Activated gamma-delta T cell treated with anti-CD3 and anti-CD28 coated beads, Interleukin-2, amount 50 U/mL, for 16 hours (primary cell): Measurements from ENCODE around the gene RABEP2.
"Not testable (repeated sequence)": the region's sequence is repeated elsewhere in the genome, so short reads cannot be mapped to it uniquely, and the experiment has no call there.

Experiments
- DNase-seq: peaks from one replicate; pipeline ENCODE4 v3.0.0-alpha.2; 2020; ENCODE audit warnings: low read depth

Gene RABEP2

GRCh38 chr16:28932339-28933141 is 7.5 kb upstream of the RABEP2 start:
- no peak for DNase-seq

DNA sequence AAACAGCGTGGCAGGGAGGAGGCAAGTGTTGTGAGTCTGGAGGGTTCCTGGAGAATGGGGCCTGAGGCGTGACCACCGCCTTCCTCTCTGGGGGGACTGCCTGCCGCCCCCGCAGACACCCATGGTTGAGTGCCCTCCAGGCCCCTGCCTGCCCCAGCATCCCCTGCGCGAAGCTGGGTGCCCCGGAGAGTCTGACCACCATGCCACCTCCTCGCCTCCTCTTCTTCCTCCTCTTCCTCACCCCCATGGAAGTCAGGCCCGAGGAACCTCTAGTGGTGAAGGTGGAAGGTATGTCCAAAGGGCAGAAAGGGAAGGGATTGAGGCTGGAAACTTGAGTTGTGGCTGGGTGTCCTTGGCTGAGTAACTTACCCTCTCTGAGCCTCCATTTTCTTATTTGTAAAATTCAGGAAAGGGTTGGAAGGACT is 6.8 kb upstream of the RABEP2 start, which contains the start of gene CD19:
CD19 (plus strand) TSS at position 171 of the 425 bp plus-strand sequence; CDS start at position 201, 30 bp downstream.
- DNase-seq = no peak

DNA sequence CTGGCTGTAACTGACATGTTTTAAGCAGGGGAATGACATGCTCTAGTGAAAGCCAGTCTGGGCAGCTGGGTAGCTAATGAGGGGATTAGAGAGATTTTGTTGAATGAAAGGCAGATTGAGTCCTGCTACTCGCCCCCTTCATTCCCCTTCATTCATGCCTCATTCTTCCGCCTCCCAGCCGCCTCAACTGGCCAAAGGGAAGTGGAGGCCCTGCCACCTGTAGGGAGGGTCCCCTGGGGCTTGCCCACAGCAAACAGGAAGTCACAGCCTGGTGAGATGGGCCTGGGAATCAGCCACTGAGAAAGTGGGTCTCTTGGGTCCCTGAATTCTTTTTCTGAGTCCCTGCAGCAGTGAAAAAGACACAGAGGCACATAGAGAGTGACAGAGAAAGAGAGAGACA is 5.6 kb upstream of the RABEP2 start:
- no peak for DNase-seq

- DNase-seq = no peak
Observed at GRCh38 chr16:28930203-28930602, 5.2 kb upstream of the RABEP2 start.

DNA sequence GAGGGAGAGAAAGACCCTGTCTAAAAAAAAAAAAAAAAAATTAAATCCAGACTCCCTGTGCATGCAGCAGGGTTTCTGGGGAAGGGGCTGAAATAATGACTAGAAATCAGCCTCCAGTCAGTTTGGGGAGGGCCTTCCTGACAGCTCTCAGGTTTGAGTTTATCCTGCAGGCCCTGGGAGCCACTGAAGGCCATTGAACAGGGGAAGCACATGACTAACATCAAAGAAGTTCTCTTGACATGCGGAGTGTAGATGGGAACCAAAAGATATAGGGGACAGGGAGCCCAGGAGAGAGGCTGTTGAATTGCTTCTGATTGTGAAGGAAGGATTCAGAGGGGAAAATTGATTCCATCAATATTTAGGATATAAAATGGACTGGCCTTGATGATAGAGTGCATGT is 2.8 kb upstream of the RABEP2 start:
- no peak for DNase-seq

- not testable (repeated sequence) for DNase-seq
Observed at GRCh38 chr16:28926284-28926683, 1.2 kb upstream of the RABEP2 start.

DNA sequence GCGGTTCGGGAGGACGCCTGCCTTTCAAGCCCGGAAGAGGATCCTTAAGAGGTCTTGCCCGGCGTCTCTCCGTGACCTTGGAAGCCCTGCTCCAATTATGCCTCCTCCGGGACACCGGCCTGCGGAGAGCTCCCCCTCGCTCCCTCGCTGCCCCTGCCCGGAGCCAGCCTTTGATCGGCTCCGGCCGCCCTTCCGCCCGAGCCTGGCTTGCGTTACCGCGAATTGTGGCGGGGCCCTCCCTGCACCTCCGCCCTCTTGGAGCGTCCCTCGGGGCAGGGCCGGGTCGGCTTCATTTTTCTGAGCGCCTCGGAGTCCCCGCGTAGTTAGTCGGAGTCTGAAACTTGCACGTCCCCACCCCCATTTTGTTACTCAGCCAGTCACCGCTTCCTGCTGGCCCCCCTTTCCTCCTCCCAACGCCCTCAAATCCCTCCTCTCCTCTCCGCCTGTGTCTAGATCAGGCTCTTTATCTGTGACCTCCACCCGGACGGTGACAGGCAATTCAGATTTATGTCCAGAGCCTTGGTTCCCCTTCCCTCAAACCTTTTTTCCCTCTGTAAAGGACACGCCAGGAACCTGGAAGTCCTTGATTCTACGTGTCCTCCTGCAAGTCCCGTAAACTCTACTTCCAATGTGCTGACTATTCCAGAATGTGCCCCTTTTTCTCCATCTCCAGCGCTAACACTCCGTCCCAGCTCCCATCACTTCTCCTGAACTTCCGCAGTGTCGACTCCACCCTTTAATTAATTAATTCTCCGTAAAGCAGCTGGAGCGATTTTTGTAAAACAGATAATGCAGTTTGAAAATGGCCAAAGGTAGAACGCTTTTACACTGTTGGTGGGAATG is 569 bp upstream of the RABEP2 start:
- DNase-seq = peak; percentile 74

- no peak for DNase-seq
Observed at GRCh38 chr16:28924399-28924761, 658 bp downstream of the RABEP2 start.

DNA sequence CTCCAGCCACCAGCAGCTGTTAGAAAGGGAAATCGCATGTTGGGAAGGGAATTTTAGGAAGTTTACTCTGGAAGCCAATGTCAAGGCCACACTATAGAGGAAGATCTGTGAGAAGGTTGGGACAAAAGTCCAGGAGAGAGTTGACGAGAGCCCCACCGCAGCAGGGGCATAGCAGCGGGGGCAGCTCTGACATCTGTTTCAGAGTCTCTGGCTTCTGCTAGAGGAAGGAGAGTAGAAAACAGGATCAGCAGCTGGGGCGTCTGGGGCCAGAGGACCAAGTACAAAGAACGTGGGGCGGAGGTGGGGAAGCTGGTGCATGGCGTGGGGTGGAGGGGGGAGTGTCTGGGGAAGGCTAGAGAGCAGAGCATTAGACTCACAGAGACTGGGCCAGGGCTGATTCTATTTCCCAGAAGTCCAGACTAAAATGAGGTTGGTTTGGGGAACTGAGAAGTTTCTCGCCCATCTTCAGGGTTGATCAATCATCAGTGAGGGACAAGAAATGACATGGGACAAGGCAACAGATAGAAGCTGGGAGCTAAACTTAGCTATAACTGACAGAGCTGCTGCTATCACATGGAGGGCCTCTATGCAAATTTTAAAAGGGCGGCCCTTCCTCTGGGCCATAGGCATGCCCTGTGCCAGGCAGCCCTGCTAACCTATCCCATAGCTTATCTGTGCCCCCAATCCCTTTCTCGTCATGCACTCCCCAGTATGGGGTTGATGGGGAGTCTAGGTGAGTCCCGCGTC is 1.2 kb downstream of the RABEP2 start:
- no peak for DNase-seq

DNA sequence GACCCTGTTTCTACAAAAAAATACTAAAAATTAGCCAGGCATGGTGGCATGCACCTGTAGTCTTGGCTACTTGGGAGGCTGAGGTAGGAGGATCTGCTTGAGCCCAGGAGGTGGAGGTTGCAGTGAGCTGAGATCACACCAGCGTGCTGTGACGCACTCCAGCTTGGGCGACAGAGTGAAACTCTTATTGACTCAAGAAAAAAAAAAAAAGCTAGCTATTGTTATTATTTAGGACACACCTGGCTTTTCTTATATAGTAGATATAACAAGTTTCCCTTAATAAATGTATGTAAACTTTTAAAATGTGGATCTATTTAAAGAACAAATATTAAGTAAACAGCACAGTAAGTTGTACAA is 1.8 kb downstream of the RABEP2 start:
- no peak for DNase-seq

DNA sequence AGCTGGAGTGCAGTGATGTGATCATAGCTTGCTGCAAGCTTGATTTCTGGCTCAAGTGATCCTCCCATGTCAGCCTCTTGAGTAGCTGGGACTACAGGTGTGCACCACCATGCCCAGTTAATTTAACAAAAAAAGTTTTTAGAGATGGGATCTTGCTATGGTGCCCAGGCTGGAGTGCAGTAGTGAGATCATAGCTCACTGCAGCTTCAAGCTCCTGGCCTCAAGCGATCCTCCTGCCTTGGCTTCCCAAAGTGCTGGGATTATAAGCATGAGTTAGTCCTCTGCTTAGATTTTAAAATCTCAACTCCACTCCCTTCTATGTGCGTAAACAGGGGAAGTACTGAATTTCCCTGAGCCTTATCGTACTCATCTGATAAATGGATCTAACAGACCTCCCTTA is 6.3 kb downstream of the RABEP2 start:
- no peak for DNase-seq

- no peak for DNase-seq
Observed at GRCh38 chr16:28917095-28917494, 7.9 kb downstream of the RABEP2 start.

GRCh38 chr16:28915181-28915580 is 9.9 kb downstream of the RABEP2 start:
- DNase-seq = no peak

- no peak for DNase-seq
Observed at GRCh38 chr16:28913946-28914724, 10.9 kb downstream of the RABEP2 start.

- DNase-seq = no peak
Observed at GRCh38 chr16:28912558-28912957, 12.5 kb downstream of the RABEP2 start.

- no peak for DNase-seq
Observed at GRCh38 chr16:28910086-28911031, 14.7 kb downstream of the RABEP2 start.

GRCh38 chr16:28905800-28906372 is 19.2 kb downstream of the RABEP2 start:
- no peak for DNase-seq

DNA sequence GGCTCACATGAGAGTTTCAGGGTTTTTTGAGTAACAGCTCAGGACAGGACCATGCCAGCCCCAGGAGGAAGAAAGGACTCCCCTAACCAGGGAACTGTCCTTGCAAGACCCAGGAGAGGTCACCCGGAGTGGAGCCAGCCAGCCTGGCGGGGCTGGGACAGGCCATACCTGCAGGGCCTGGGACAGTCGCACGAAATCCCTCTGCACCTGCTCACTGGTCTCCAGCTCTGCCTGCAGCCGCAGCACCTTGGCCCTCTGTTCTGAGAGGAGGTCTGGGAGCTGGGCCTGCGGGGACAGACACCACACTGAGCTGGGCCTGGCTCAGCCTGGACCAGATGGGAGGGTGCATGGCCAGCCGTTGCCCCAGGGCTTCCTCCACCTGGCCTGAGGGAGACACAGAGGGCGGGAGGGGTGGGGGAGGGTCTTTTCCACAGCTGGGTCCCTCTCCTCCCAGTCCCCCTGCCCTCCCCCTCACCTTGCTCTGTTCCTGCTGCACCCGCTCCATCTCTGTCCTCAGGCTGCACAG is 19.7 kb downstream of the RABEP2 start:
- DNase-seq = no peak

GRCh38 chr16:28904828-28905227 is 20.2 kb downstream of the RABEP2 start:
- no peak for DNase-seq

DNA sequence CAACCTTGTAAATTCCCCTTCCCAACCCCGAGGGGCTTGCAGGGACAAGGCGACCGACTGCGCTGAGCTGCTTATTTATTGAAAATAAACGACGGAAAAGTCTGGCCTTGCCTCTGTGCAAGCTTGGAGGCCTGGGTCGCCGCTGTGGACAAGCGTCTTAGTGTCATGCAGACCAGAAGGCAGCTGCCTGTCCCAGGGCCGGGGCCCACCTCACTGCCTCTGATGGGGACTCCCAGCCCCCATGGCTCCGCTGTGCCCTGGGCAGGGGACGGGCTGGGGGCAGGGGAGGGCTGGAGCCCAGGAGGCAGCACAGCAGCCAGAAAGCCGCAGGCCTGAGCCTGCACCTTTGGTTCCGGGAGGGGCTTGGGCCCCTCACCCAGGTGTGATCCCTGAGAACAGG is 20.7 kb downstream of the RABEP2 start:
- no peak for DNase-seq
